ENCODE data around the gene EXOC2. TPM values are rescaled to one million over a fixed set of nuclear protein-coding genes. Genes with fewer than 3 reads are reported as not detected.

The EXOC2 gene
- total and polyA plus RNA-seq, 2 donors (not counting 3 experiments of a cell fraction or from before 2014, with no cell fraction given) = 18.2 to 30.8 TPM

DNA sequence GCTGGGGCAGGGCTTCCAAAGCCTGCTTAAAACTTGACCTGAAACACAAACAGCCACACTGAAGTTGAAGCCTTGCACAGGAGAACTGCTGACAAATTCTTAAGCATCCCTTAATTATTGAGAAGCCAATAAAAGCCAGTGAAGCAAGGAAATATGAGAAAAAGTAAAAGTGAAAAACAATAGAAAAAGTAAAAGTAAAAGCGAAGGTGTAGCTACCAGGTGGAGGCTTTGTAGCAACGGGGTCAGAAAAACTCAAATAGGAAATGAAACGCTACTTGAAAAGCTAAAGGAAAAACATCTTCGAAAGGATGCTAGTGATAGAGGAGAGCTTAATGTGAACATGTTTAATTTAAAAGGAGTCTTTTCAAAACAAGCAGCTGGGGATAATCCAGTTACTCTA is 203.9 kb downstream of the EXOC2 start:
- BruUV-seq (replicated peaks) = no TSS peak

More for the DNA sequence above, 203.9 kb downstream of the EXOC2 start:
- intact Hi-C loops (cut with micrococcal nuclease) = no loop called here
- peaks cover 3 to 7% of the 10 kb centered on the region in 2 experiments for H3K36me3 ChIP-seq (ENCODE audit: control insufficient read depth in 2 of 2, extremely low read depth in 1 of 2, insufficient read depth in 2 of 2, low read length in 2 of 2)
- TF ChIP-seq FOS (IDR thresholded peaks at IDR 0.05; ENCODE audit: borderline replicate concordance, insufficient read depth, low read length) (no peak), CTCF (IDR thresholded peaks at IDR 0.05; ENCODE audit: extremely low read depth in 1 of 2, insufficient read depth in 1 of 2, low read depth in 1 of 2, low read length in 2 of 2) (no peak), EZH2 (IDR thresholded peaks at IDR 0.05; ENCODE audit: borderline replicate concordance, low read depth, low read length, severe bottlenecking) (no peak), GATA2 (IDR thresholded peaks at IDR 0.05; ENCODE audit: insufficient read depth, insufficient read length, low read depth, low read length) (no peak), JUN (IDR thresholded peaks at IDR 0.05; ENCODE audit: borderline replicate concordance, insufficient read depth, insufficient read length, low read depth) (no peak), MYC (IDR thresholded peaks at IDR 0.05; ENCODE audit: low read depth, low read length) (no peak)
- H2AFZ ChIP-seq (ENCODE audit: low read depth, low read length) = no peak overlapping the region
- no peak overlapping the region for H3K27ac ChIP-seq (ENCODE audit: insufficient read depth, low read depth, low read length)
- no peaks in the 10 kb centered on the region for H3K4me1 ChIP-seq (ENCODE audit: control insufficient read depth, extremely low read depth, insufficient read depth, low read length)
- no peaks in the 10 kb centered on the region for H3K9me3 ChIP-seq (replicated peaks; ENCODE audit: control insufficient read depth, insufficient read depth, low read length)
- H3K27me3 ChIP-seq (ENCODE audit: control insufficient read depth in 2 of 2, insufficient read depth in 2 of 2, low read length in 2 of 2) = no peaks in the 10 kb centered on the region
- CTCF ChIA-PET = interaction anchor here (0.7 kb wide), 1 partner anchor 948 kb away, joined by 3 read pairs; no protein-coding TSS in a partner anchor
- no peaks in the 10 kb centered on the region for H3K9me1 ChIP-seq (replicated peaks; ENCODE audit: control insufficient read depth, extremely low read depth, insufficient read depth, low read length)
- H3K9ac ChIP-seq (replicated peaks; ENCODE audit: extremely low read depth, insufficient read depth, low read length) = no peak overlapping the region
- H3K4me3 ChIP-seq (replicated peaks in 1 of 3; ENCODE audit: insufficient read depth in 1 of 3, low read depth in 1 of 3, low read length in 3 of 3) = no peak overlapping the region
- POLR2A ChIA-PET = no interaction called here
- no peaks in the 10 kb centered on the region for H3K79me2 ChIP-seq (ENCODE audit: control insufficient read depth, insufficient read depth, low read length)
- dilution Hi-C loops (cut with MboI; ENCODE audit: extremely low pct_ligation_motif_present, low sequenced_read_pairs) = no loop called here
- no peaks in the 10 kb centered on the region for H4K20me1 ChIP-seq (replicated peaks; ENCODE audit: control insufficient read depth, extremely low read depth, insufficient read depth, low read length)
- no peak for FAIRE-seq
- DNase-seq (ENCODE audit: low read depth, low spot score) = no peak
- H3K4me2 ChIP-seq (ENCODE audit: insufficient read depth, low read length) = no peak overlapping the region
